ENCODE data around the gene TEAD1. TPM values are rescaled to one million over a fixed set of nuclear protein-coding genes. Genes with fewer than 3 reads are reported as not detected.

TEAD1 gene
- total and polyA plus RNA-seq, 2 donors = 80.7 to 136 TPM

GRCh38 chr11:12684816-12685215, 10.6 kb downstream of the TEAD1 start:
- H3K36me3 ChIP-seq (ENCODE audit: insufficient read depth) = no peaks in the 10 kb centered on the region
- H3K4me3 ChIP-seq (ENCODE audit: low read depth, low read length) = no peak overlapping the region
- H3K4me1 ChIP-seq (ENCODE audit: insufficient read depth) = peaks cover 3% of the 10 kb centered on the region
- no peak overlapping the region for H3K27ac ChIP-seq (ENCODE audit: low read depth)
- no peak for DNase-seq (ENCODE audit: extremely low spot score)
- 67% methylated on average over 1 of the region's 1 CpG for WGBS

GRCh38 chr11:12685229-12685628, 11.0 kb downstream of the TEAD1 start:
- H3K4me1 ChIP-seq (ENCODE audit: insufficient read depth) = peaks cover 3% of the 10 kb centered on the region
- WGBS = 71% methylated on average over 3 of the region's 3 CpGs

GRCh38 chr11:12686246-12687060, 12.2 kb downstream of the TEAD1 start:
- WGBS = 91% methylated on average over 2 of the region's 2 CpGs
- Histone ChIP-seq H3K27ac (ENCODE audit: low read depth) (no peak overlapping the region), H3K4me1 (ENCODE audit: insufficient read depth) (peaks cover 5% of the 10 kb centered on the region)

More at GRCh38 chr11:12685229-12685628, 11.0 kb downstream of the TEAD1 start:
- no peak overlapping the region for H3K27ac ChIP-seq (ENCODE audit: low read depth)
- DNase-seq (ENCODE audit: extremely low spot score) = no peak
- H3K4me3 ChIP-seq (ENCODE audit: low read depth, low read length) = no peak overlapping the region
- H3K36me3 ChIP-seq (ENCODE audit: insufficient read depth) = no peaks in the 10 kb centered on the region

GRCh38 chr11:12687216-12687623, 13.0 kb downstream of the TEAD1 start:
- Histone ChIP-seq H3K36me3 (ENCODE audit: insufficient read depth) (no peaks in the 10 kb centered on the region), H3K4me3 (ENCODE audit: low read depth, low read length) (no peak overlapping the region), H3K27ac (ENCODE audit: low read depth) (no peak overlapping the region), H3K4me1 (ENCODE audit: insufficient read depth) (peaks cover 5% of the 10 kb centered on the region)
- WGBS = 67% methylated on average over 1 of the region's 1 CpG
- no peak for DNase-seq (ENCODE audit: extremely low spot score)

More at GRCh38 chr11:12686246-12687060, 12.2 kb downstream of the TEAD1 start:
- Histone ChIP-seq H3K36me3 (ENCODE audit: insufficient read depth) (no peaks in the 10 kb centered on the region), H3K4me3 (ENCODE audit: low read depth, low read length) (no peak overlapping the region)
- DNase-seq (ENCODE audit: extremely low spot score) = no peak

- WGBS = 54% methylated on average over 3 of the region's 3 CpGs
- H3K27ac ChIP-seq (ENCODE audit: low read depth) = no peak overlapping the region
- peaks cover 5% of the 10 kb centered on the region for H3K4me1 ChIP-seq (ENCODE audit: insufficient read depth)
- H3K4me3 ChIP-seq (ENCODE audit: low read depth, low read length) = no peak overlapping the region
- H3K36me3 ChIP-seq (ENCODE audit: insufficient read depth) = no peaks in the 10 kb centered on the region
- no peak for DNase-seq (ENCODE audit: extremely low spot score)
Observed at GRCh38 chr11:12687740-12688139, 13.5 kb downstream of the TEAD1 start.

- DNase-seq (ENCODE audit: extremely low spot score) = no peak
Observed at GRCh38 chr11:12689029-12689755, 15.0 kb downstream of the TEAD1 start.

GRCh38 chr11:12690663-12691062, 16.4 kb downstream of the TEAD1 start:
- no peak overlapping the region for H3K4me3 ChIP-seq (ENCODE audit: low read depth, low read length)
- no peak overlapping the region for H3K27ac ChIP-seq (ENCODE audit: low read depth)
- 98% methylated on average over 8 of the region's 8 CpGs for WGBS
- no peaks in the 10 kb centered on the region for H3K36me3 ChIP-seq (ENCODE audit: insufficient read depth)
- H3K4me1 ChIP-seq (ENCODE audit: insufficient read depth) = peaks cover 5% of the 10 kb centered on the region
- no peak for DNase-seq (ENCODE audit: extremely low spot score)

More at GRCh38 chr11:12689029-12689755, 15.0 kb downstream of the TEAD1 start:
- Histone ChIP-seq H3K36me3 (ENCODE audit: insufficient read depth) (no peaks in the 10 kb centered on the region), H3K27ac (ENCODE audit: low read depth) (no peak overlapping the region), H3K4me1 (ENCODE audit: insufficient read depth) (peaks cover 5% of the 10 kb centered on the region), H3K4me3 (ENCODE audit: low read depth, low read length) (no peak overlapping the region)
- WGBS = 47% methylated on average over 3 of the region's 3 CpGs

- no peak for DNase-seq (ENCODE audit: extremely low spot score)
- Histone ChIP-seq H3K4me1 (ENCODE audit: insufficient read depth) (peaks cover 5% of the 10 kb centered on the region), H3K36me3 (ENCODE audit: insufficient read depth) (no peaks in the 10 kb centered on the region), H3K27ac (ENCODE audit: low read depth) (no peak overlapping the region), H3K4me3 (ENCODE audit: low read depth, low read length) (no peak overlapping the region)
- 42% methylated on average over 4 of the region's 4 CpGs for WGBS
Observed at GRCh38 chr11:12691473-12691872, 17.3 kb downstream of the TEAD1 start.

- Histone ChIP-seq H3K4me3 (ENCODE audit: low read depth, low read length) (no peak overlapping the region), H3K4me1 (ENCODE audit: insufficient read depth) (peaks cover 5% of the 10 kb centered on the region), H3K36me3 (ENCODE audit: insufficient read depth) (no peaks in the 10 kb centered on the region), H3K27ac (ENCODE audit: low read depth) (peak overlapping the region; percentile 69)
- no peak for DNase-seq (ENCODE audit: extremely low spot score)
- 21% methylated on average over 14 of the region's 14 CpGs for WGBS
Observed at GRCh38 chr11:12692229-12693075, 18.2 kb downstream of the TEAD1 start.

- peaks cover 5% of the 10 kb centered on the region for H3K4me1 ChIP-seq (ENCODE audit: insufficient read depth)
- peak overlapping the region; percentile 69 for H3K27ac ChIP-seq (ENCODE audit: low read depth)
- DNase-seq (ENCODE audit: extremely low spot score) = no peak
- H3K4me3 ChIP-seq (ENCODE audit: low read depth, low read length) = no peak overlapping the region
- WGBS = 40% methylated on average over 5 of the region's 5 CpGs
- no peaks in the 10 kb centered on the region for H3K36me3 ChIP-seq (ENCODE audit: insufficient read depth)
Observed at GRCh38 chr11:12693094-12693478, 18.9 kb downstream of the TEAD1 start.

- H3K4me1 ChIP-seq (ENCODE audit: insufficient read depth) = peaks cover 5% of the 10 kb centered on the region
- no peak for DNase-seq (ENCODE audit: extremely low spot score)
- no peaks in the 10 kb centered on the region for H3K36me3 ChIP-seq (ENCODE audit: insufficient read depth)
- 2% methylated on average over 13 of the region's 13 CpGs for WGBS
- H3K27ac ChIP-seq (ENCODE audit: low read depth) = peak overlapping the region; percentile 69
- no peak overlapping the region for H3K4me3 ChIP-seq (ENCODE audit: low read depth, low read length)
Observed at GRCh38 chr11:12693479-12694182, 19.4 kb downstream of the TEAD1 start.

GRCh38 chr11:12694183-12694531, 19.9 kb downstream of the TEAD1 start:
- WGBS = 11% methylated on average over 6 of the region's 6 CpGs
- H3K4me1 ChIP-seq (ENCODE audit: insufficient read depth) = peaks cover 5% of the 10 kb centered on the region
- H3K4me3 ChIP-seq (ENCODE audit: low read depth, low read length) = no peak overlapping the region
- DNase-seq (ENCODE audit: extremely low spot score) = no peak
- H3K27ac ChIP-seq (ENCODE audit: low read depth) = peak overlapping the region; percentile 69
- H3K36me3 ChIP-seq (ENCODE audit: insufficient read depth) = no peaks in the 10 kb centered on the region

GRCh38 chr11:12695221-12695794, 21.1 kb downstream of the TEAD1 start:
- WGBS = 49% methylated on average over 2 of the region's 2 CpGs
- Histone ChIP-seq H3K27ac (ENCODE audit: low read depth) (peak overlapping the region; percentile 66), H3K4me1 (ENCODE audit: insufficient read depth) (peaks cover 3% of the 10 kb centered on the region), H3K36me3 (ENCODE audit: insufficient read depth) (no peaks in the 10 kb centered on the region), H3K4me3 (ENCODE audit: low read depth, low read length) (no peak overlapping the region)
- DNase-seq (ENCODE audit: extremely low spot score) = no peak
